ENCODE data around the gene SP3.

DNA sequence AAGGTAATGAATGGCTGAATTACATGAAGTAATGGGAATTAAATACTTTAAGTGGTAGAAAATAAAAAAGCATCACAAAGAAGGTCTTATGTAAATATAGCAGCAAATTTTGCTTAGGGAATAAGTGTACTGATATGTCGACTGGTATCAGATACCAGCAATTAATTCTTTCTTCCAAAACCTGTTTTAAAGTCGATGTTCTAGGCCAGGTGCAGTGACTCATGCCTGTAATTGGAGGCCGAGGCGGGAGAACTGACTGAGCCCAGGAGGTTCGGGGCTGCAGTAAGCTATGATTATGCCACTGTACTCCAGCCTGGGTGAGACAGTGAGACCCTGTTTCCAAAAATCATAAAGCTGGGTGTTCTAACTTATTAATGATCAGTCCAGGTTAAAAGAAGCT lies 30.3 kb downstream of the SP3 start:
- TF ChIP-seq YY1 (IDR thresholded peaks at IDR 0.05; ENCODE audit: borderline replicate concordance in 1 of 3, control insufficient read depth in 1 of 3, extremely low read depth in 1 of 3, insufficient read depth in 3 of 3, insufficient read length in 1 of 3, insufficient replicate concordance in 2 of 3, low read depth in 1 of 3, low read length in 2 of 3) (no peak), POLR2A (conservative IDR thresholded peaks at IDR 0.05) (no peak), SIN3A (IDR thresholded peaks at IDR 0.05; ENCODE audit: borderline replicate concordance in 2 of 2, control insufficient read depth in 1 of 2, low read depth in 2 of 2, low read length in 2 of 2) (no peak), ZNF274 (IDR thresholded peaks at IDR 0.05; ENCODE audit: borderline replicate concordance, low read depth, low read length) (no peak), NCOA1 (IDR thresholded peaks at IDR 0.05; ENCODE audit: low read depth) (no peak), ZNF146 (CRISPR knock-in tag; IDR thresholded peaks at IDR 0.05; ENCODE audit: unreplicated experiment) (no peak)
- TF ChIP-seq, protein P1, sequence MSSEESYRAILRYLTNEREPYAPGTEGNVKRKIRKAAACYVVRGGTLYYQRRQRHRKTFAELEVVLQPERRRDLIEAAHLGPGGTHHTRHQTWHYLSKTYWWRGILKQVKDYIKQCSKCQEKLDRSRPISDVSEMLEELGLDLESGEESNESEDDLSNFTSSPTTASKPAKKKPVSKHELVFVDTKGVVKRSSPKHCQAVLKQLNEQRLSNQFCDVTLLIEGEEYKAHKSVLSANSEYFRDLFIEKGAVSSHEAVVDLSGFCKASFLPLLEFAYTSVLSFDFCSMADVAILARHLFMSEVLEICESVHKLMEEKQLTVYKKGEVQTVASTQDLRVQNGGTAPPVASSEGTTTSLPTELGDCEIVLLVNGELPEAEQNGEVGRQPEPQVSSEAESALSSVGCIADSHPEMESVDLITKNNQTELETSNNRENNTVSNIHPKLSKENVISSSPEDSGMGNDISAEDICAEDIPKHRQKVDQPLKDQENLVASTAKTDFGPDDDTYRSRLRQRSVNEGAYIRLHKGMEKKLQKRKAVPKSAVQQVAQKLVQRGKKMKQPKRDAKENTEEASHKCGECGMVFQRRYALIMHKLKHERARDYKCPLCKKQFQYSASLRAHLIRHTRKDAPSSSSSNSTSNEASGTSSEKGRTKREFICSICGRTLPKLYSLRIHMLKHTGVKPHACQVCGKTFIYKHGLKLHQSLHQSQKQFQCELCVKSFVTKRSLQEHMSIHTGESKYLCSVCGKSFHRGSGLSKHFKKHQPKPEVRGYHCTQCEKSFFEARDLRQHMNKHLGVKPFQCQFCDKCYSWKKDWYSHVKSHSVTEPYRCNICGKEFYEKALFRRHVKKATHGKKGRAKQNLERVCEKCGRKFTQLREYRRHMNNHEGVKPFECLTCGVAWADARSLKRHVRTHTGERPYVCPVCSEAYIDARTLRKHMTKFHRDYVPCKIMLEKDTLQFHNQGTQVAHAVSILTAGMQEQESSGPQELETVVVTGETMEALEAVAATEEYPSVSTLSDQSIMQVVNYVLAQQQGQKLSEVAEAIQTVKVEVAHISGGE (CRISPR knock-in tag; IDR thresholded peaks at IDR 0.05): no peak

Data from K562 (cell line).